GM18502 (cell line): ENCODE data around the gene KCNJ6.
A peak's percentile ranks its signal among the peaks of the same experiment; 100 is the strongest.
"Not testable (repeated sequence)": the region's sequence is repeated elsewhere in the genome, so short reads cannot be mapped to it uniquely, and the experiment has no call there.

ENCODE experiments used
- ATAC-seq: cut with Tn5 transposase; IDR thresholded peaks from one replicate; pipeline ENCODE4 v1.9.1; 2021; ENCODE audit warnings: mild to moderate bottlenecking; ENCODE audit not compliant: unreplicated experiment, poor library complexity

Gene KCNJ6

GRCh38 chr21:37751268-37751975, 164.8 kb downstream of the KCNJ6 start:
- no peak for ATAC-seq

DNA sequence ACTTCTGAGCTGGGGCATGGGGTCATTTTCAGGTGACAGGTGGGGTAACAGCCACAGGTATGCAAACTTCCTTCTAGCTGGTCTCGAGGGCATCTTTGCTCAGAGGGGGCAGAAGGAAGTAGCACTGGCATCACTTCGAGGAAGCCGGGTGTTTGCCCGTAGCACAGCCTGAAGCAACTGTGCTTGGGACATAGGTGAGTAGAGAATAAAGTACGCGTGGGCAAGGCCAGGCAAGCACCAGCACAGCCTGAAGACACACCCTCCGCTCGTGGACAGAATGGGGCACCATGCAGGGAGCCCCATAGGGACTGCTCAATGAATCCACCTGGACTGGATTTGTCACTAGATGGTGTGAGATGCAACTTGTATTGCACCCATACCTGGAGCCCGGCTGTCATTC, 167.1 kb downstream of the KCNJ6 start:
- ATAC-seq = no peak

DNA sequence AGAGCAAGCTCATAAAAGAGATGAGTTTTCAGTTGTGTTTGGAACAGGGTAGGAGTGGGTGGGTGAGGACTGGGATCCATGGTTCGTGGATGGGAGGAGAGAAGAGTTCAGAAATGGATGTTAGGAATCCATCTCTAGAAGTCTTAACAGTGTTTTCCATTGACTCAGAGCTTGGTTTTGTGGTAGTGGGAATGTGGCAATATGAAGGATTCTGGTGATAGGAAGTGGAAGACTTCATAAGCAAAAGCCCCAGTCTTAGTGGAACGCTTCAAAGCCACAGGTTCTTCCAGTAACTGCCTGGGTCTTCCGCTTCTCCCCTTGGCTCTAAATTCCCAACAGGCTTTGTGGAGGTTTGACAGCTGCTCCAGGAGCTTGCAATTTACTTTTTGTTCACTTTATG, 167.9 kb downstream of the KCNJ6 start:
- ATAC-seq = no peak

DNA sequence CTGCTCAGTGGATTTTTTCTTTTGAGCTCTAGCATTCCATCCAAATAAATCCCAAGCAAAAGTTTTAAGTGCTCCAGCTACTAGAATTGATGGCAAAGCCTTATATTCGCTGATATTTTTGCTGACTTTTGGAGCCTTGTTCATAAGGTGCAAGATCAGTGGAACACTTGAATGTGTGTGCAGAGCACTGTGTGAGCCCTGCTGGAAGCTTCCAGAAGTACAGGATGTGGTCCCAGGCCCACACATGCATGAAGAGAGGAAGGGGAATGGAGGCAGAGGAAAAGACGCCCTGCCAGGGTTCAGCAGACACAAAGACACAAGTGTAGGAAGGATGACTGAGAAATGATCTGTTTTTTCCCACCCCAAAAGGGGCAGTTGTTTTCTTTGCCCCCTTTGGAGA, 169.4 kb downstream of the KCNJ6 start:
- ATAC-seq = no peak

- ATAC-seq = no peak
Measured at GRCh38 chr21:37744551-37744950, 171.7 kb downstream of the KCNJ6 start.

- no peak for ATAC-seq
Measured at GRCh38 chr21:37742532-37742931, 173.7 kb downstream of the KCNJ6 start.

GRCh38 chr21:37742115-37742514, 174.1 kb downstream of the KCNJ6 start:
- ATAC-seq = no peak

DNA sequence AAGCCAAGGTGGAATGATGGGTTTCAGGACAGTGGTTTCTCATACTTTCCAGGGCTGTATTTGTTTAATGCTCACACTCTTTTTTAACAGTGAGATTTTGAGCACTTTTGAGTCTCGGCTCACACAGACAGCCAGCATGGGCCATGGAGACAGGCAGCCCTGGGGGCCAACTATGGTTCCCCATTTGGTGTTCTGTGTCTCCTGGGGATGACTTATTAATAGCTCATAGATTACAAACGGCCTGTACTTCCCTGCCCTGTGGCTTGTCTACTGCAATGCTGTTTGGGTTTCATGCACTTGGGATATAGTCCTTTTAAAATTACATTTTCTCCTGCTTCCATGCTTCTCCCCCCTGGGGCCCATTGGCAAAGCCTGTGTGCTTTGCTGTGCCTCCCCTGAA, 178.3 kb downstream of the KCNJ6 start:
- no peak for ATAC-seq

DNA sequence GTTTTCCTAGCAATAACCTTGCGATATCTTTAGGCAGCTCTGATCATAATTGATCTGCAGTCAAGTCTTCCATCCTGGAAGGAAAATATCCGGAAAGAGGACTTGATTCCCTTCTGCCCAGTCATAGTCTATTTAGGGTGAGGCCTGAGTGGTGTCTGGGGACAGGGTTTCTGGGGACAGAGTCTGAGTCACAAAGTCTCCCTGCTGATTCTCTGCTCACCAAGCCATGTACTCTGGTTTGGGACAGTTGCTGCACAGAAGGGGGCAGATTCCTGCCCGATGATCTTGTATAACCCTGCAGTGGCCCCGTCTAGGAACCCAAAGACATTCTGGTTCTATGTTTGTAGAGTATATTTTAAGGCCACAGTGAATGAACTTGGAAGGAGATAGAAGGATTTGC, 178.8 kb downstream of the KCNJ6 start:
- ATAC-seq = no peak

DNA sequence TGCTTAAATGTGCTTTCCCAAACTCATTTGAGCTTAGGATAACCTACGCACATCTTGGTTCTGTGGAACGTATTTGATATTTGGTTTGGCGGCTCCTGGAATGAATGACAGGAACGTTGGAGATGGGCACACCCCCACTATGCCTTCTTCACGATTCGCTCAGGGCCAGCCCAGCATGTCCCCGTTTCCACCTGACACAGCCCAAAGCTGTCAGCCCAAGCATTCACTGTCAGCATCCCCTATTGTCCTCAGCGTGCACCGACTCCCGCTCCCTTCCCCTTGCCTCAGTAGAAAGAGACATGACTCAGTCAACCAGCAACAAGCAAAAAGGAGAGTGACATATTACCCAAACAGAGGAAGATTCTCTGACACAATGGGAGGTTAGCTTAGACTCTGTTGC, 181.4 kb downstream of the KCNJ6 start:
- ATAC-seq = no peak

GRCh38 chr21:37732927-37733326, 183.3 kb downstream of the KCNJ6 start:
- no peak for ATAC-seq

DNA sequence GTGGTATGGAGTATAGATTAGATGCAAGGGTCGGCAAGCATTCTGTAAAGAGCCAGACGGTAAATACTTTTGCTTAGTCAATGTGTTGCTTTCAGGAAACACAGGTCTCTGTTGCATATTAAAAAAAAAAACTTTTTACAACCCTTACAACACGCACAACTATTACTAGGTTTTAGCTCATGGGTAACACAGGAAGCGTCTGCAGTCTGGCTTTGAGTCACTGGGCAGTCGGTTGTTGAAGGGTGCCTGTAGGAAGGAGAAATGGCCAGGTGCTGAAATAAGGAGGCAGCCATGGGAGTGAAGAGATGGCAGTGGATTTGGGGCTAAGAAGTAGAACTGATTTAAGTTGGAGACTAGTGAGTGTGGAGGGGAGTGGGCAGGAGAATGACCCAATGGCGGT, 192.1 kb downstream of the KCNJ6 start:
- ATAC-seq = no peak

DNA sequence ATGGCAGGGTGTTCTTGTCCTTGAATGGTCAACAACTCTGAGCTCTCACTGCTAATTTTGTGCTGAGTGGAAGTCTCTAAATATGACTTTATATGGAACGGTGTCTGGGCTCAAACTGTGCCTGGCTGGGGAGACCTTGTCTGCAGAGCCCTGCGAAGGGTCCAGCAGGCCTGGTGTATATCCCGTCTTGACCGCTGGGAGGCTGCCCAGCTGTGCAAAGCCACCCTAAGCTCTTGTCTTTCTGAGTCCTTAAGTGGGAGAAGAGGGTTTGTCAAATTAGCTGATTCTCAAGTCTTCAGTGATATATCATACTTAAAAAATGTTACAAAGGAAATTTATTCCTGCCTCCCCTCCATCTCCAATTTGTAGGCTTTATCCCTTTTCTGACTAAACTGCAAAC, 198.7 kb downstream of the KCNJ6 start:
- no peak for ATAC-seq

GRCh38 chr21:37712569-37712934, 203.7 kb downstream of the KCNJ6 start:
- ATAC-seq = not testable (repeated sequence)

- peak; percentile 71 for ATAC-seq
Measured at GRCh38 chr21:37711836-37712568, 204.3 kb downstream of the KCNJ6 start.

- ATAC-seq = no peak
Measured at GRCh38 chr21:37711286-37711829, 204.9 kb downstream of the KCNJ6 start.

DNA sequence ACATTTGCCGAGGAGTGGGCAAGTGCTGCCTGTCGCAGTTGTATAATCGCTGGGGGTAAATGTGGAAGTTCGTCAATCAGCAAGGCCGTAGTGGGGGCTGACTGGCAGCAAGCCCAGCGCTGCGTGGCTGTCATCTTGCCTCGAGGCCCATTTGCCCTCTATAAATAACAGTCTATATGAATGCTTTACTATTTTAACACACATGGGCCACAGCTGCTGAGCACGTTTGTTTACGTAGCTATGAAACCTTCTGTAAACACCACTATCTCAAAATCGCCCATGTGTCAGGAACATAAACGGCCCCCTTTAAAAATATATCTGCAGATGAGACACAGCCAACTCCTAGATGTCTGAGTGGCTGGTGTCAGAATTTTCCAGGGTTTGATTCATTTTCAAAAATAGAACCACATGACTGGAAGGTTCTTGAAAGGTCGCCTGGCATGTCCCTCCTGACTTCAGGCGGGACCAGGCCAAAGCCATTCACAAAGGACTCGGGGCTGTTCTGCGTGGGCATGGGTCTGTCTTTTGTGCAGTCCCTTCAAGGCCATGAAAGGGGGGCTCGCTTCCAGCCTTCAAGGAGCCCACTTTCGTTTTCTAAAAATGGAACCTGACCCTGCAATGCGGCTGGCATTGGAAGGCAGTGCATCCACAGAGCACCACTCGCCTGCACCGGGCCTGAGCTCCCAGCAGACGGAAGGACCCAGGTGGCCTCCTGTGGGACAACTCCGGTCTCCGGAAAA, 205.5 kb downstream of the KCNJ6 start:
- no peak for ATAC-seq

DNA sequence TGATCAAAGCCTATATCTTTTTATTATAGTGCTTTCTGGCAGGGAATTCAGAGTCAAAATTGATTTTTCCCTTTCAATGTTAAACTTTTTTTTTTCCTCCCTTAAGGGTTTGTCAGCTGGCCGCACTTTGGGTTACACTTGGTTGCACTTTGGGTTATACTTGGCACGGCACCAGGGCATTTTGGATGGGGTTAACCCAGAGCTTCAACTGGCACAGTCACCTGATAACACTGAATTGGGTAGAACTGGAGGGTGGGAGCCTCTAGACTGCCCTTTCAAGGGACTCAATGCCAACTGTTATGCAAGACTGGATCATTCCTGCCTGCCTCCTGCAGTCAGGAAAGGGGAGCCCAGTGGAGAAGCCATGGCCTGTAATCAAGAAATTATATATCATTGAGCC, 211.5 kb downstream of the KCNJ6 start:
- ATAC-seq = no peak

- ATAC-seq = no peak
Measured at GRCh38 chr21:37702241-37702640, 214.0 kb downstream of the KCNJ6 start.

- peak; percentile 95 for ATAC-seq
Measured at GRCh38 chr21:37700641-37701202, 215.5 kb downstream of the KCNJ6 start.
